Measurements from ENCODE around the gene NEDD4.
"Not testable (repeated sequence)": the region's sequence is repeated elsewhere in the genome, so short reads cannot be mapped to it uniquely, and the experiment has no call there.

Gene NEDD4

DNA sequence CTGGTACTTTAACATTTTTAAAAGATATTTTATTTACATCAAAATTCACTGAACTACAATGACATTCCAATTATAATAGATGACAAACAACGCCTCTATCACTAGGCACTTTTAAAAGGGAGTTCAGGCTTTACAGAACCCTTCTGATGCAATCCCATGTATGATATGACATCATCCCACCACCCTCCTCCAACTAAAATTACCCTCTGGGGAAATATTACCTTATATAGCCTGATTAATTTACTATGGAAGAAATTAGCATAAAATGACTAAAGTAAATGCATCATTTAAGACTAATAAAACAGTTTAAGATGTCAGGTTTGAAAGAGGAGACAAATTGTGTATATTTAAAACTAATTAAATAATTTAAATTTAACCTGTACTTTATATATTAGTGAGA lies 10.4 kb upstream of the NEDD4 start:
- DNase-seq = not testable (repeated sequence)

- DNase-seq = not testable (repeated sequence)
These were observed 9.9 kb upstream of the NEDD4 start for GRCh38 chr15:56003277-56003676.

- DNase-seq = no peak
These were observed 8.2 kb upstream of the NEDD4 start for GRCh38 chr15:56001471-56002078.

GRCh38 chr15:55999658-56000057 lies 6.2 kb upstream of the NEDD4 start:
- DNase-seq = no peak

DNA sequence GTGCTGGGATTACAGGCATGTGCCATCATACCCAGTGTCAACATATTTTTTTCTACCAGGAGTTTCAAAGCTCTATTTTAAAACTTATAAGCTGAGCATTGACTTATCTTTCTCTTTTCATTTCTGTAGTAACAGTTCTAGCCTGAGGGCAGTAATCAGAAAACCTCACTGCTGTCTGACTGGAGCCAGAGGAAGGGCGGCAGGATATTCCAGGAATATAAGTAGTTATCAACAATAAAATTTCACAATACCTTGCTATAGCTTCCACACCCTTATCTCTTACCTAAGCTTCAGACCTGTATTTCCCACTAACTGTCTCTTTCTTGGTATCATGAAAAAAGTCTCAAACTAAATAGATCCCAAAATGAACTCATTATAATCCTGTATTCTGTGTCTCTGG lies 5.1 kb upstream of the NEDD4 start:
- no peak for DNase-seq

- no peak for DNase-seq
These were observed 570 bp upstream of the NEDD4 start for GRCh38 chr15:55993804-55994560.

GRCh38 chr15:55992769-55993110 lies 672 bp downstream of the NEDD4 start:
- DNase-seq = no peak

GRCh38 chr15:55991802-55992768 lies 1.3 kb downstream of the NEDD4 start:
- no peak for DNase-seq

DNA sequence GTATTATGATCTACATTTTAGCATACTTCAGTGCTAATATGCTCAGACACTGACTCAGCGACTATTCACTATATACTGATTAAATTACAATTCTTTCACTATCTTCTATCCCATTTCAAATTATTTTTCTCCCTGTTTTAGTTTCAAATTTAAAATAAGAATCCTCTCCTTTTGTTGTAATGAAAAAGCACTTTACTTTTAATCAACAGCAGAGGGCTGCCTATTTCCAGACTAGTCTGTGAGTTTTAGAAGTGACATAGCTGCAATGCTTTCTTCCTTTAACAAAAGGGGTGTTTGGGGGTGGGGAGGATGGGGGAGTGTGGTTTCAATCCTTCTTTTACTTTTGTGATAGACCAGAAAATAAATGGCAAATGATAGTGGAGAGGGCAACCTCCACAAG lies 2.4 kb downstream of the NEDD4 start:
- DNase-seq = no peak

- DNase-seq = no peak
These were observed 2.9 kb downstream of the NEDD4 start for GRCh38 chr15:55990516-55990915.

GRCh38 chr15:55989383-55989782 lies 4.0 kb downstream of the NEDD4 start:
- DNase-seq = no peak

DNA sequence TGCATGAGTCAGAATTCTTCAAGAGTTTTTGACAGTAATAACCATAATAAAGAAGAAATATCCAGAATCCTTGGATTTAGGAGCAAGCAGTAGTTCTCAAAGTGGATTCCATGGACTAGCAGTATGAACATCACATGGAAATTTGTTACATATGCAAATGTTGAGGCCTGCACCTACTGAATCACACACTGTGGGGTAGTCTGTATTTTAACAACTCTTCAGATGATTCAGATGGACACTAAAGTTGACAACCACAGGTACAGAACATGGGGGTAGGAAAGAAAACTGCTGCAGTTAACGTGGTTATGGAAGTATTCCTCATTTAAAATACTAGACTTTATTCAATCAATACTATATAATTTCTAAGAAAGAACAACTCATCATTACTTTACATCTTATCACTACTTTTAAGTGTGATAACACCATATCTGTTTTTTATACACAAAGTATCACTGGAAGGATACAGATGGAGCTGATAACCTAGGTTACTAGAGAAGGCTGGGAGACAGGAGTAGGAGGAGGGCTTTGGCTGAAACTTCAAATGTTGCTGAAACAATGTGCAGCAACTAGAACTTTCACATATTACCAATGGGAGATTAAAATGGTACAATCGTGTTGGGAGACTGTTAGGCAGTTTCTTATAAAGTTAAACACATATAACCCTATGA lies 11.7 kb downstream of the NEDD4 start:
- no peak for DNase-seq

- no peak for DNase-seq
These were observed 12.9 kb downstream of the NEDD4 start for GRCh38 chr15:55980511-55980910.

GRCh38 chr15:55977231-55977630 lies 16.2 kb downstream of the NEDD4 start:
- DNase-seq = no peak

DNA sequence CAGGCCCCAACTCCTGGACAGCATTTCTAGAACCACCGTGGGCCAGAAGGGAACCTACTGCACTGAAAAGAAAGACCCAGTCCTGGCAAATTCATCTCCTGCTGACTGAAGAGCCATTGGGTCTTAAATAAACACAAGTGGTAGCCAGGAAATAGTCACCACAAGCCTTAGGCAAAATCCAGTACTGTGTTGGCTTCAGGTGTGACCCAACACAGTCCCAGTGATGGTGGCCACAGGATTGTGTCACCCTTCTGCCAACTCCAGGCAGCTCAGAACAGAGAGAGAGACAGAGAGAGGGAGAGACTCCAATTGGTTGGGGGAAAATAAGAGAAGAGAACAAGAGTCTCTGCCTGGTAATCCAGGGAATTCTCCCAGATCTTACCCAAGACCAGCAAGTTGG lies 23.1 kb downstream of the NEDD4 start:
- DNase-seq = no peak

DNA sequence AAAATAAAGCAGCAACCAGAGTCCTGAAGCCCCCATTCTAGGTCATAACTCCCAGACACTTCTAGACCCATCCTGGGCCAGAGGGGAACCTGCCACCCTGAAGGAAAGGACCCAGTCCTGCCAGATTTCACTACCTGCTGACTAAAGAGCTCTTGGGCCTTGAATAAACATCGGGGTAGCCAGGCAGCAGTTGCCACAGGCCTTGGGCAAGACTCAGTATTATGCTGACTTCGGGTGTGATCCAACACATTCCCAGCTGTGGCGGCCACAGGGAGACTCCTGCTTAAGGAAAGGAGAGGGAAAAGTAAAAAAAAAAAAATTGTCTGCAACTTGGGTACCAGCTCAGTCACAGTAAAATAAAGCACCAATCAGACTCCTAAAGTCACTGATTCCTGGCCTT lies 23.8 kb downstream of the NEDD4 start:
- DNase-seq = no peak

DNA sequence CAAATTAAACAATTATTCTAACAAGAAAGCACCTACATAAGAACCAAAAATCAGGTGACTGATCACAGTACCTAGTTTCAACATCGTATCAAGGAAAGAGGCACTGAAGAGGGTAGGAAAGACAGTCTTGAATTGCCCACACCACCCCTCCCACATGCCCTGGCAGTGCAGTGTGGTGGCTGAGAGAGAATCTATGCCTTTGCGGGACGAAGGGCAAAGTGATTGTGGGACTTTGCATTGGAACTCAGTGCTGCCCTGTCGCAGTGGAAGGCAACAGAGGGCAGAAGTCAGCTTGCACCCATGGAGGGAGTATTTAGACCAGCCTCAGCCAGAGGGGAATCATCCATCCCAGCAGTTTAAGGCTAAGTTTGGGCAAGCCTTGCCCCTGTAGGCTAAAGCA lies 24.5 kb downstream of the NEDD4 start:
- no peak for DNase-seq

DNA sequence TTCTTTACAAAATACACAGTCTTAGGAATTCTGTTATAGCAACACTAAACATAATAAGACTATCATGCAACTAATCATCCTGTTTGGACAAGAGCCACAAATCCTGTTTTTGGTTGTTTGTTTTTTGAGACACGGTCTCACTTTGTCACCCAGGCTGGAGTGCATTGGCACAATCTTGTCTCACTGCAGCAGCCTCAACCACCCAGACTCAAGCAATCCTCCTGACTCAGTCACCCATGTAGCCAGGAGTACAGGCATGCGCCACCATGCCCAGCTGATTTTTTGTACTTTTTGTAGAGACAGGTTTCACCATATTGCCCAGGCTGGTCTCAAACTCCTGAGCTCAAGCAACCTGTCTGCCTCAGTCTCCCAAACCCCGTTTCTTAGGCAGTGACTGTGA lies 28.3 kb downstream of the NEDD4 start:
- no peak for DNase-seq

- DNase-seq = no peak
These were observed 32.5 kb downstream of the NEDD4 start for GRCh38 chr15:55960946-55961345.

- DNase-seq = no peak
These were observed 33.5 kb downstream of the NEDD4 start for GRCh38 chr15:55959744-55960447.

DNA sequence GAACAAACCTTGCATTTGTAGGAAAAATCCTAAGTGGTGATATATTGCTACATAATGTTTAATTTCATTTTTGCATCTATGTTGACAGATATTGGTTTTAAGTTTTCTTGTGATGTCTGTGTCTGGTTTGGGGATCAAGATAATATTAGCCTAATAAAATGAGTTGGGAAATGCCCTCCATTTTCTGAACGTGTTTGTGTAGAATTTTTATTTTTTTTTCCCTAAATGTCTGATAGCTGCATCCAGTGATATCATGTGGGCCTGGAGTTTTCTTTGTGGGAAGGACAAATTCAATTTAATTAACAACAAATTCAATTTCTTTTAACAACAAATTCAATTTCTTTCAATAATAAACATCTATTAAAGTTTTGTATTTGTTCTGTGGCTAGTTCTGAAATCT lies 35.1 kb downstream of the NEDD4 start:
- DNase-seq = no peak

DNA sequence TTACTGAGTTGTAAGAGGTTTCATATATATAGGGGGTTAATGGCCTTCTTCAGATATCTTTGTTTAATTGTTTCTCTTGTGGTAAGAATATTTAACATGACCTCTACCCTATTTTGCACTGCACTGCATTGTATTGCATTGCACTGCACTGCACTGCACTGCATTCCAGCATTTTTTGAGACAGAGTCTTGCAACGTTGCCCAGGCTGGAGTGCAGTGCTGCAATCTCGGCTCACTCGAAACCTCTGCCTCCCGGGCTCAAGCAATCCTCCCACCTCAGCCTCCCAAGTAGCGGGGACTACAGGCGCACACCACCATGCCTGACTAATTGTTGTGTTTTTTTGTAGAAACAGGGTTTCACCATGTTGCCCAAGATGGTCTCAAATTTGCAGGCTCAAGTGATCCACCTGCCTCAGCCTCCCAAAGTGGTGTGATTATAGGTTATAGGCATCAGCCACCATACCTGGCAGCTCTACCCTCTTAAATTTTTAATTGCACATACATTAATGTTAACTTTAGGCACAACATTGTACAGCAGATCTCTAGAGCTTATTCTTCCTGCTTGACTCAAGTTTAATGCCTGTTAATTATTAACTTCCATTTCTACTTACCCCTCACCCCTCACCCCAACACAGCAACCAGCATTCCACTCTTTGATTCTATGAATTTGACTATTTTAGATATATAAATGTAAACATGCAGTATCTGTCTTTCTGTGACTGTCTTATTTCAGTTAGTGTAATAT lies 38.4 kb downstream of the NEDD4 start:
- DNase-seq = no peak
